RWPE2 (cell line): Measurements from ENCODE around the gene DHX30.

ENCODE experiments used
- ATAC-seq: fragments of 200-7000 bp; cut with Tn5 transposase; 3 replicates; pipeline ENCODE4 v1.9.1; 2021; ENCODE audit warnings: low read depth
- DNase-seq: peaks from one replicate; pipeline ENCODE4 v3.0.0-alpha.2; 2020; ENCODE audit warnings: low spot score
- H3K27ac ChIP-seq: fragments of 450-650 bp; 2 replicates; pipeline ENCODE4 v1.5.1; 2017; ENCODE audit warnings: mild to moderate bottlenecking; ENCODE audit not compliant: poor library complexity, severe bottlenecking
- H3K27me3 ChIP-seq: fragments of 250-450 bp; sonication (Bioruptor Pico); 2 replicates; pipeline ENCODE4 v1.5.1; 2021; ENCODE audit warnings: mild to moderate bottlenecking, moderate library complexity; ENCODE audit not compliant: insufficient read depth, poor library complexity, severe bottlenecking
- H3K36me3 ChIP-seq: fragments of 250-450 bp; sonication (Bioruptor Pico); 2 replicates; pipeline ENCODE4 v1.5.1; 2020; ENCODE audit warnings: low read depth, mild to moderate bottlenecking, moderate library complexity
- H3K4me1 ChIP-seq: fragments of 250-450 bp; sonication (Bioruptor Pico); 2 replicates; pipeline ENCODE4 v1.5.1; 2021; ENCODE audit warnings: mild to moderate bottlenecking, moderate library complexity; ENCODE audit not compliant: insufficient read depth, poor library complexity, severe bottlenecking
- H3K4me3 ChIP-seq: fragments of 250-450 bp; sonication (Bioruptor Pico); 2 replicates; pipeline ENCODE4 v1.5.1; 2021; ENCODE audit warnings: mild to moderate bottlenecking, moderate library complexity; ENCODE audit not compliant: severe bottlenecking
- H3K9me3 ChIP-seq: fragments of 250-450 bp; sonication (Bioruptor Pico); 2 replicates; pipeline ENCODE4 v1.5.1; 2021; ENCODE audit warnings: mild to moderate bottlenecking, moderate library complexity; ENCODE audit not compliant: severe bottlenecking
- TF ChIP-seq, protein P1 (sequence below): fragments of 450-650 bp; IDR thresholded peaks from one replicate; pipeline ENCODE4 v1.5.1; 2017; ENCODE audit warnings: mild to moderate bottlenecking, moderate library complexity; ENCODE audit not compliant: poor library complexity, severe bottlenecking

DHX30 gene

DNA sequence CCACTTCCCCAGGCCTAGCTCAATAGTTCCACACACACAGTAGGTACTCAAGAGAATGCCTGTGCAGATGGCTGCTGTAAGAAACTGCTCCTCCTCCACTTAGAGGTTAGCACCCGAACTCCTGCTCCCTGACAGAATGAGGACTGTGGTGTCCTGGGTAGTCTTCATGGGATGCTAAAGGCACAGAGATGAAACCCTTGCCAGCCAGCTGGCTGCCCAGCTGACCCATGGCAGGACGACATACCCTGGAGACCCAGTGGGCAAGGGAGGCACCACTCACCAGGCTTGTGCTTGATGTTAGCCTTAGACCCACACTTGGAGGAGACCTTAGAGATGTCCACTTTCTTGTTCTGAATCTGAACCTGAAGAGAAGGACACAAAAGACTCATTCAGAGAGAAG is 54.2 kb downstream of the DHX30 start:
- Histone ChIP-seq H3K27me3 (no peaks in the 10 kb centered on the region), H3K9me3 (no peaks in the 10 kb centered on the region), H3K27ac (no peak overlapping the region), H3K36me3 (peaks cover 72% of the 10 kb centered on the region), H3K4me1 (no peaks in the 10 kb centered on the region), H3K4me3 (no peak overlapping the region)
- DNase-seq: no peak
- ATAC-seq: no peak
- TF ChIP-seq, protein P1, sequence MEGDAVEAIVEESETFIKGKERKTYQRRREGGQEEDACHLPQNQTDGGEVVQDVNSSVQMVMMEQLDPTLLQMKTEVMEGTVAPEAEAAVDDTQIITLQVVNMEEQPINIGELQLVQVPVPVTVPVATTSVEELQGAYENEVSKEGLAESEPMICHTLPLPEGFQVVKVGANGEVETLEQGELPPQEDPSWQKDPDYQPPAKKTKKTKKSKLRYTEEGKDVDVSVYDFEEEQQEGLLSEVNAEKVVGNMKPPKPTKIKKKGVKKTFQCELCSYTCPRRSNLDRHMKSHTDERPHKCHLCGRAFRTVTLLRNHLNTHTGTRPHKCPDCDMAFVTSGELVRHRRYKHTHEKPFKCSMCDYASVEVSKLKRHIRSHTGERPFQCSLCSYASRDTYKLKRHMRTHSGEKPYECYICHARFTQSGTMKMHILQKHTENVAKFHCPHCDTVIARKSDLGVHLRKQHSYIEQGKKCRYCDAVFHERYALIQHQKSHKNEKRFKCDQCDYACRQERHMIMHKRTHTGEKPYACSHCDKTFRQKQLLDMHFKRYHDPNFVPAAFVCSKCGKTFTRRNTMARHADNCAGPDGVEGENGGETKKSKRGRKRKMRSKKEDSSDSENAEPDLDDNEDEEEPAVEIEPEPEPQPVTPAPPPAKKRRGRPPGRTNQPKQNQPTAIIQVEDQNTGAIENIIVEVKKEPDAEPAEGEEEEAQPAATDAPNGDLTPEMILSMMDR: no peak

DNA sequence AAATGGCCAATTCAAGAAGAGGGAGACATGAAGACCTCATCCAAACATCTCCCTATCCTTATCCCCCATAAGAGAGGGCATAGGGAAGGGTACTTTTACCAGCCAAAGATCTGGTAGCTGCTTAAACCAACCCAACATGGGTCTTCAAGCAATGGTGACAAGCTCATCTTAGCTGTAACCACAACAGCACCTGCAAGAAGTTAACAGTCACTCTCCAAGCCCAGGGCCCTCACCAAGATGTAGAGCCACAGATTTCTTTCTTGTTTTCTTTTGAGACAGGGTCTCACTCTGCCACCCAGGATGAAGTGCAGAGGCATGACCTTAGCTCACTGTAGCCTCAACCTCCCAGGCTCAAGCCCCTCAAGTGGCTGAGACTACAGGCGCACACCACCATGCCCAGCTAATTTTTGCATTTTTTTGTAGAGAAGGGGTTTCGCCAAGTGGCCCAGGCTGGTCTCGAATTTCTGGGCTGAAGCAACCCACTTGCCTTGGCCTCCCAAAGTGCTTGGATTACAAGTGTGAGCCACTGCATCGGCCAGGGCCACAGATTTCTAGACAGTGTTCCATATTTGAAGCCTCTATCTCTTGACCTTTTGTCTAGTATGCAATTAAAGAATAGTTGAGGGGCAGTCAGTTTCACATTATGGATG is 57.1 kb downstream of the DHX30 start:
- H3K9me3 ChIP-seq: no peaks in the 10 kb centered on the region
- H3K36me3 ChIP-seq: peaks cover 65% of the 10 kb centered on the region
- H3K4me1 ChIP-seq: no peaks in the 10 kb centered on the region
- H3K27me3 ChIP-seq: no peaks in the 10 kb centered on the region
- TF ChIP-seq, protein P1: no peak
- H3K27ac ChIP-seq: no peak overlapping the region
- H3K4me3 ChIP-seq: no peak overlapping the region
- ATAC-seq: no peak
- no peak for DNase-seq

DNA sequence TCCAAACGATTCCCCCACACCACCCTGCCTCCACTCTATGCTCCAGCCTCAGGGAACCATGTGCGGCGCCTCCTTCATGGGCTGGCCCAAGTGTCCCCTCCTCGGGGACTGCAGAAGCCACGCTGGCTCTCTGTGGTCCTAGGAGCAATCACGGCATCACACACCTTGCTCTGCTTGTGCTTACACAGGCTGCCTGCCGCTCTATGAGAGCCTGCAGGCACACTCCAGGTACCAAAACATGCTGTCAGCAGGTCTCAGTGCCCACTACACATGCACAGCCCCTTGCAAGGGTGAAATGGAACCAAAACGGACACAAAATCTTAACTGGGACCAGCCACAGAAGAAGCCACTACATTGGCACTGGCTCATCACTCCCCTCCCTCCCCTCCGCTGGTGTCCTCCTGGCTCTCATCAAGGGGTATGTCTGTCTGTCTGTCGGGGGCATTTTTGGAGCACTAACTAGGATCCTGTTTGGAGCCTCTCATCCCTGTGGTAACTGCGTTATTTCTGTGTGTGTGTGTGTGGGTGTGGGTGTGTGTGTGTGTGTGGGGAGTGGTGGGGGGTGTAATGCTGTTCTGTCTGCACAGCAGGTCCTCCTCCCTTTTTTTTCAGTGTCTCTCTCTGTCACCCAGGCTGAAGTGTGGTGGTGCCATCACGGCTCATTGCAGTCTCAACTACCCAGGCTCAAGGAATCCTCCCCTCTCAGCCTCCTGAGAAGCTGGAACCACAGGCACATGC is 60.6 kb downstream of the DHX30 start:
- no peaks in the 10 kb centered on the region for H3K27me3 ChIP-seq
- peaks cover 63% of the 10 kb centered on the region for H3K36me3 ChIP-seq
- TF ChIP-seq, protein P1: no peak
- no peak overlapping the region for H3K27ac ChIP-seq
- no peak for ATAC-seq
- H3K4me1 ChIP-seq: no peaks in the 10 kb centered on the region
- no peak for DNase-seq
- H3K4me3 ChIP-seq: no peak overlapping the region
- no peaks in the 10 kb centered on the region for H3K9me3 ChIP-seq

DNA sequence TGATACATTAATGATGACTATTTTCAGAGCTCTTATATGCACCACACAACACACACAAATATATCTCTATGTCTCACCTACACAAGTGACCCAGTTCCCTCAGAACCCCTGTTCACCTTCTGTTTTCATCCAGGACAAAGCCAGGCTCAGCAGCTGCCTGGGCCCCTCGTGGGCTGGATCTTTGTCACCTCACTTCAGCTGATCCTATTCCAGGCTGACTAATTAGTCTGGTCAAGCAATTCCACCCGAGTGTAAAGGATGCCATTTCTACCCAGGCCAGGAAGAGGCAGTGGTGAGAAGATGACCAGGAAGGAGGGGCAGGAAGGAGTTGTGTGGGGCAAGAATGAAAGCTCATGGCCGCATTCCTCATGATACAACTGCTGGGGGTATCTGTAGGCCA is 62.3 kb downstream of the DHX30 start:
- Histone ChIP-seq H3K27ac (no peak overlapping the region), H3K36me3 (peaks cover 70% of the 10 kb centered on the region), H3K4me1 (no peaks in the 10 kb centered on the region), H3K4me3 (no peak overlapping the region), H3K9me3 (no peaks in the 10 kb centered on the region), H3K27me3 (no peaks in the 10 kb centered on the region)
- ATAC-seq (no peak), DNase-seq (no peak)
- TF ChIP-seq, protein P1: no peak

- H3K36me3 ChIP-seq: peaks cover 83% of the 10 kb centered on the region
- TF ChIP-seq, protein P1: no peak
- H3K27me3 ChIP-seq: no peaks in the 10 kb centered on the region
- no peak for DNase-seq
- H3K4me1 ChIP-seq: no peaks in the 10 kb centered on the region
- H3K27ac ChIP-seq: no peak overlapping the region
- no peak for ATAC-seq
- H3K4me3 ChIP-seq: no peak overlapping the region
- H3K9me3 ChIP-seq: no peaks in the 10 kb centered on the region
Observed at GRCh38 chr3:47867451-47868044, 64.6 kb downstream of the DHX30 start.
